Activated CD4-positive, alpha-beta T cell treated with anti-CD3 and anti-CD28 coated beads, Interleukin-2, Interleukin-6, amounts not matched to agents 100 ng/mL and 50 ng/mL, durations not matched to agents 16 hours and 8 hours (primary cell): ENCODE measurements around the gene LMNTD2.

Source experiments
- DNase-seq: peaks from one replicate; pipeline ENCODE4 v3.0.0-alpha.2; 2020

LMNTD2 gene, protein sequence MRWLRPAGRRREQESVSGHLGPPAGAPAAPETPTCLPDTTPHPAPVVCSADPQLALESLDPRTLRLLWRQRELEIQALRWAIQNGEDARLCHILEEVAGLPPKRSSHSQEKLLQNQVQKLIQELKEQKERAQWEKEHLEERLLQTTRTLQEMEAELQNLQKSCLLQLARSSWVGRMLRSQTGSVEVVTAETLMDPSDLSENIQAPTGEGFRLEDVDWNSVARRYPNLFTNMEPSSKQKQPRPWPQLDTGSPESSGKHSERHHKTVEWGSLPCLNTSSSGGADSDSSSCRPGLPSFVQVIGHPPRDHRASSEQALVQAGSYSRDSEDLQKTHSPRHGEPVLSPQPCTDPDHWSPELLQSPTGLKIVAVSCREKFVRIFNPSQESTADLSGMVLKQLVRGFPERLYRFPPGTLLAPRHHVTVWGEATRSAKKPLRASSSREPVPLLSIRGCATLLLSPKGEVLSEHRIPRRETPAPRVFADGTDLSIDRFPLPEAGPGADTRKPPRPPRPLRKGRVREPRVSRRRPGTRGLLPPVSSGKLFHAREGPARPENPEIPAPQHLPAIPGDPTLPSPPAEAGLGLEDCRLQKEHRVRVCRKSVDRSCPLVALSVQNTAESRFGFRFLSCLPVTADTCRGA

DNA sequence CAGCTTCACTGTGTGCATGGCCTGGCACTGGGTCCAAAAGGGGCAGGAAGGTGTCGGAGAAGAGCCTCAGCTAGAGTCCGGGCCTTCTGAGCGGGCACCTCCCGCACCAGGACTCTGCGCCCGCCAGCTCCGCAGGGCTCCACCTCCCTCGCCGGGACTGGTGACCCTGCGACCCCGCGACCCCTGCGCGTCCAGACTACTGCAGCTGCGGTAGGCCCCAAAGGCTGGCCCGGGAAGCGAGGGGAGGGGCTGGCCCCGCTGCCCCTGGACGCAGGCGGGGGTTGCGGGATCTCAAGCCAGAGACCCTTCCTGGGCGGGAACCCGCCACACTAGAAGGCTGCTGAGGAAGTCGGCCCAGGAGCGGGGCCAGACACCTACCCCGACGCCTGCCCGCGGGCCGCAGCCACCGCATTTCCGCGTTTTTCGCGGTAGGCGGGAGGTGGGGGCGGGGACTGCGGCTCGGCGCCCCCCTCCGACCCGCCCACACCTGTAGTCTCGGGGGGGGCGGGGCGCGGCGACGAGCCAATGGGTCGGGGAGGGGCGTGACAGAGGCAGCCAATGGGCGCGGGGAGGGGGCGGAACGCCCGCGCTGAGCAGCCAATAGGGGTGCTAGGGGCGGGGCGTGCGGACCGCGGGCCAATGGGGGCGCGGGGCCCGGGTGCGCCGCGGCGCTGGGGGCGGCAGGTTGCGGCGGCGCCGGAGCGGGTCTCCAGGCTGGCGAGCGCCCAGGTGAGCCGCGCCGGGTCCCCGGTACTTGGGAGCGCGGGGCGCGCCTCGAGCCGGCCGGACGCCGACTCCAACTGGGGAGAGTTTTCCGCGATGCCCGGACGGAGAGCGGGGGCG is at the start of gene LMNTD2, which contains the start of gene RASSF7:
Gene LMNTD2 (minus strand): TSS at position 434 of the 843 bp plus-strand sequence. CDS start 22 bp downstream, at position 412.
Gene RASSF7 (plus strand): TSS at position 666 of the 843 bp plus-strand sequence. CDS start 799 bp downstream, outside the sequence.
- peak; percentile 97 for DNase-seq

DNA sequence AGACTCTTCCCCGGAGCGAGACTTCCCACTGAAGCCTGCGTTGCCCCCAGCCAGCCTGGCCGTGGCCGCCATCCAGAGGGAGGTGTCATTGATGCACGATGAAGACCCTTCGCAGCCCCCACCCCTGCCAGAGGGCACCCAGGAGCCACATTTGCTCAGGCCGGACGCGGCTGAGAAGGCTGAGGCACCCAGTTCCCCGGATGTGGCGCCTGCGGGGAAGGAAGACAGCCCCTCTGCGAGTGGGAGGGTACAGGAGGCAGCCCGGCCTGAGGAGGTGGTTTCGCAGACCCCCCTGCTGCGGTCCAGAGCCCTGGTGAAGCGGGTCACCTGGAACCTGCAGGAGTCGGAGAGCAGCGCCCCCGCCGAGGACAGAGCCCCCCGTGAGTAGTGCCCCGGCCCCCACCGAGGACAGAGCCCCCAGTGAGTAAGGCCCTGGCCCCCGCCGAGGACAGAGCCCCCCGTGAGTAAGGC is 48.8 kb upstream of the LMNTD2 start:
- DNase-seq = no peak

DNA sequence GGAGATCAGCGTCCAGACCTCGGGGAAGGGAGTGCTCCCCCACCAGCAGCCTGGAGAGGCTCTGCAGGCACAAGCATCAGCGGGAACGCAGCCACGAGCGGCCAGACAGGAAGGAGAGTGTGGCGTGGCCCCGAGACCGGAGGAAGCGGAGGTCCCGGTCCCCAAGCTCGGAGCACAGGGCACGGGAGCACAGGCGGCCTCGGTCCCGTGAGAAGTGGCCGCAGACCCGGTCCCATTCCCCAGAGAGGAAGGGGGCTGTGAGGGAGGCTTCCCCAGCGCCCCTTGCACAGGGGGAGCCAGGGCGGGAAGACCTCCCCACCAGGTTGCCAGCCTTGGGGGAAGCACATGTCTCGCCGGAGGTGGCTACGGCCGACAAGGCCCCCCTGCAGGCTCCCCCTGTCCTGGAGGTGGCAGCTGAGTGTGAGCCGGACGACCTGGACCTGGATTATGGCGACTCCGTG is 48.3 kb upstream of the LMNTD2 start:
- DNase-seq = no peak

DNA sequence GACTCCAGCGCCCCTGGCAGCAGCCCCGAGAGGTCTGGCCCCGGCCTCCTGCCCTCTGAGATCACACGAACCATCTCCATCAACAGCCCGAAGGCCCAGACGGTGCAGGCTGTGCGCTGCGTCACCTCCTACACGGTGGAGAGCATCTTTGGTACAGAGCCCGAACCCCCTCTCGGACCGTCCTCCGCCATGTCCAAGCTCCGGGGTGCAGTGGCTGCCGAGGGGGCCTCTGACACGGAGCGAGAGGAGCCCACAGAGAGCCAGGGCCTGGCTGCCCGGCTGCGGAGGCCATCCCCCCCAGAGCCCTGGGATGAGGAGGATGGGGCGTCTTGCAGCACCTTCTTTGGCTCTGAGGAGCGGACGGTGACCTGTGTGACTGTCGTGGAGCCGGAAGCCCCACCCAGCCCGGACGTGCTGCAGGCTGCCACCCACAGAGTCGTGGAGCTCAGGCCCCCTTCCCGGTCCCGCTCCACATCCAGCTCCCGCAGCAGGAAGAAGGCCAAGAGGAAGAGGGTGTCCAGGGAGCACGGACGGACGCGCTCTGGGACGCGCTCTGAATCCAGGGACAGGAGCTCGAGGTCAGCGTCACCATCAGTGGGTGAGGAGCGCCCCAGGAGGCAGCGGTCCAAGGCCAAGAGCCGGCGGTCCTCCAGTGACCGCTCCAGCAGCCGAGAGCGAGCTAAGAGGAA is 47.6 kb upstream of the LMNTD2 start:
- no peak for DNase-seq

DNA sequence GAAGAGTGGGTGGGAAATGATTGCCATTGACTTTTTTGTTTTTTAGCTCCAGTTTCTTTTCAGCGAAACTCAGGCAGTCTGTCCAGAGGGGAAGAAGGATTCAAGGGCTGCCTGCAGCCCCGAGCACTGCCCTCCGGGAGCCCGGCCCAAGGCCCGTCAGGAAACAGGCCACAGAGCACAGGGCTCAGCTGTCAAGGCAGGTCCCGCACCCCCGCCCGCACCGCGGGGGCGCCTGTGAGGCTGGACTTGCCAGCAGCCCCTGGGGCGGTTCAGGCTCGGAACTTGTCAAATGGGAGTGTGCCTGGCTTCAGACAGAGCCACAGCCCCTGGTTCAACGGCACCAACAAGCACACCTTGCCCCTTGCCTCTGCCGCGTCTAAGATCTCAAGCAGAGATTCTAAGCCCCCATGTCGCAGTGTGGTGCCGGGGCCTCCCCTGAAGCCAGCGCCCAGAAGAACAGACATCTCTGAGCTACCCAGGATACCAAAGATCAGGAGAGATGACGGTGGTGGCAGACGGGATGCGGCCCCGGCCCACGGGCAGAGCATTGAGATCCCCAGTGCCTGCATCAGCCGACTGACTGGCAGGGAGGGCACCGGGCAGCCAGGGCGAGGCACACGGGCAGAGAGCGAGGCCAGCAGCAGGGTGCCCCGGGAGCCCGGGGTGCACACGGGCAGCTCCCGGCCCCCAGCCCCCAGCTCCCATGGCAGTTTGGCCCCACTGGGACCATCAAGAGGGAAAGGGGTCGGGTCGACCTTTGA is 46.7 kb upstream of the LMNTD2 start:
- no peak for DNase-seq

DNA sequence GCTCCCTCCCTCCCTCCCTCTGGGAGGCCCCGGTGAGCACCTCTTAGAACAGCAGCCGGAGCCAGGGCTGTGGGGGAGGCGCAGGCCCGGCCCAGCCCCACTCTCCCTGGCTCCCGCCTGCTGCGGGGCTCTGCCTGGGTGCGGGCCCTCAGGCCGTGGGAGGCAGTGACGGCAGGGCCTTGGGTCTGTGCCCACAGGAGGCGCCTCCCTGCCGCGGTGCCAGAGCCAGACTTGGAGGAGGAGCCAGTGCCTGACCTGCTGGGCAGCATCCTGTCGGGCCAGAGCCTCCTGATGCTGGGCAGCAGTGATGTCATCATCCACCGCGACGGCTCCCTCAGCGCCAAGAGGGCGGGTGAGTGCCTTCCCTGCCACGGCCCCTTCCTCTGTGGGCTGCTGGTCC is 45.7 kb upstream of the LMNTD2 start:
- no peak for DNase-seq

DNA sequence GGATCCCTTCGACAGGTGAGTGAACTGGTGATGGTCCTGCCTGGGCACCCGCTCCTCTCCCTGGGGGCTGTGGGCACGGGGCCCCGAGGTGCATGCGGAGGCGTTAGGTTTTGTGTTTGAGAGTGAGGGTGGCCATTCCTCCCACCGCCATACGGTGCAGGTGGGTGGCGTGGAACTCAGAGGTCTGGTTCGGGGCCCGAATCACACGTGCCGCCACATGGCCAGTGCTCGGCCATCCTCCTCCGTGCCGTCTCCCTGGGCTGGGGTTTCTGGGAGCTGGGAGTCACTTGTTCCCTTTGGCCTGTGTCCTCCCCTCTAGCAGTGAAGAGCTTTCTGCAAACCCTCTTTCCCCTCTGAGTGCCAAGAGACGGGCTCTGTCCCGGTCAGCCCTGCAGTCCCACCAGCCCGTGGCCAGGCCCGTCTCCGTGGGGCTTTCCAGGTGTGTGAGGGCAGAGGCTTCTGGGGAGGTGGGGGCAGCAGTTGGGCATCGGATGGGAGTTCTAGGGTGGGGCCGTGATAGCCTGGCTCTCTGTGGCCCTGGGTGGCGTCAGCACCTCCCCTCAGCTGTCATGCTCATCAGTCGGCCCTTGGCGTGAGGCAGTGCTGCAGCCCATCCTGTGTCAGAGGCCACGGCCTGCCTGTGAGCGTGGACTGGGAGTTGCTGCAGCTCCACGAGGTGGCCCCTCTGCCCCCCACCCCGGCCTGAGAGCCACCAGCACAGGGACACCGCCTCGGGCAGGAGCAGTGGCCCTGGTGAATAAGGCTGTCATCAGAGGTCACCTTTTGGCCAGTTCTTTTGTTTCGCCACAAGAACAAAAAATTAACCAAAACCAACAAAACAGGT is 45.0 kb upstream of the LMNTD2 start:
- DNase-seq = no peak

DNA sequence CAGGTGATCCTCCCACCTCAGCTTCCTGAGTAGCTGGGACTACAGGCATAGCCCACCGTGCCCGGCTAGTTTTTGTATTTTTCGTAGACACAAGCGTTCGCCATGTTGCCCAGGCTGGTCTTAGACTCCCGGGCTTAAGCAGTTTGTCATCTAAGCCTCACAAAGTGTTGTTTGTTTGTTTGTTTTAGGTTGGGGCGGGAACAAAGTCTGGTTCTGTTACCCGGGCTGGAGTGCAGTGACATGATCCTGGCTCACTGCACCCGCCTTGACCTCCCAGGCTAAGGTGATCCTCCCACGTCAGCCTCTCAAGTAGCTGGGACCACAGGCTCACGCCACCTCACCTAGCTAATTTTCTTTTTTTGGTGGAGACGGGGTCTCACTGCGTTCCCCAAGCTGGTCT is 42.6 kb upstream of the LMNTD2 start:
- no peak for DNase-seq

DNA sequence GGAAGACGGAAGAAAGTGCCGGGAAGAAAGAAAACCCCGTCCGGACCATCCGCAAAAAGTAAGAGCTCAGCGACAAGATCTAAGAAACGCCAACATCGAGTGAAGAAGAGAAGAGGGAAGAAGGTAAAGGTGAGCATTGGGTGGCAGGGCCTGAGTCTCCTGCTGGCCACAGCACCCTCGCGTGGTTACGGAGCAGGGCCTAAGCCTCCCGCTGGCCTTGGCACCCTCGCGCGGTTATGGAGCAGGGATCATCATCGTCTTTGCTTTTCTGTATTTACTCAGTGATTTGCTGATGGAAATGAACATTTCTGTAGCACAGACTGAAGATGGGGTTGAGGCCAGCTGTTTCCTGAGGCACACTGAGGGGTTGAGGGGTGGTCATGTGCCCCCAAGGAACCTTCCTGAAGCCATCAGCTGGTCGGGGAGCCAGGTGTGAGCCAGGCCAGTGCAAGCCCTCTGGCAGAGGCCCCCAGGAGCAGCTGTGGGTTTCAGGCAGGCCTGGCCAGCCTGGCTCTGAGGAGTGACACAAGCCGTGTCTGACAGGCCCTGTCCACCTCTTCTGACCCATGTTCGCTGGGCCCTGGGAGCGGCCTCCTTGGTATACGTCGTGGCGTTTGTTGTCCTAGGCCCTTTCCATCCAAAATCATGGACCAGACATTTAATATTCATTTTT is 41.2 kb upstream of the LMNTD2 start:
- DNase-seq = no peak

DNA sequence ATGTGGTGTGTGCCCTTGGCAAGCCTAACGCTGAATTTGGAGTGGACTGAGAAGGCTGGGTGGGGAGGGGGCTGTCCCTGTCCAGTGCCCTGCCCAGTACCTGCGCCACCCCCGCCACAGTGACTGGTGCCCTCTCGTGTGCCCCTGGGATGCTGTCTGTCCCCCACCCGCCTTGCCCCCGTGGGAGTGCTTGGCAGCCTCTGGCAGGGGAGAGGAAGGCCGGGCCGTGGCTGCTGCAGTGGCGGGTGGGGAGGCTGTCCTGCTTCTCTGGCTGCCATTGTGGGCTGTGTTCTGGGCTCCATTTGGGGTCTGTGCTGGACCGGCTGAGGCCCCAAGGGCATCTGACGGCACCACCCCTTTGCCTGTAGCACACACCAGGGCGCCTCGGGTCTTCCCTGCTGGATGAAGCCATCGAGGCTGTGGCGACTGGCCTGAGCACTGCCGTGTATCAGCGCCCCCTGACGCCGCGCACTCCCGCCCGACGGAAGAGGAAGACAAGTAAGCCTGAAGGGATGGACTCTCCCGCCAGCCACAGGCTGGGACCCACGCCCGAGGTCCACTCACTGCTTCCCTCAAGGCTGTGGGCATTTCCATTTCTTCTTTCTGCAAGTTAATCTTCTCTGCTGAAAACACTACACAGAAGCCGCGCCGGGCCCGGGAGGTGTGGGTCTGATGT is 37.6 kb upstream of the LMNTD2 start:
- no peak for DNase-seq

DNA sequence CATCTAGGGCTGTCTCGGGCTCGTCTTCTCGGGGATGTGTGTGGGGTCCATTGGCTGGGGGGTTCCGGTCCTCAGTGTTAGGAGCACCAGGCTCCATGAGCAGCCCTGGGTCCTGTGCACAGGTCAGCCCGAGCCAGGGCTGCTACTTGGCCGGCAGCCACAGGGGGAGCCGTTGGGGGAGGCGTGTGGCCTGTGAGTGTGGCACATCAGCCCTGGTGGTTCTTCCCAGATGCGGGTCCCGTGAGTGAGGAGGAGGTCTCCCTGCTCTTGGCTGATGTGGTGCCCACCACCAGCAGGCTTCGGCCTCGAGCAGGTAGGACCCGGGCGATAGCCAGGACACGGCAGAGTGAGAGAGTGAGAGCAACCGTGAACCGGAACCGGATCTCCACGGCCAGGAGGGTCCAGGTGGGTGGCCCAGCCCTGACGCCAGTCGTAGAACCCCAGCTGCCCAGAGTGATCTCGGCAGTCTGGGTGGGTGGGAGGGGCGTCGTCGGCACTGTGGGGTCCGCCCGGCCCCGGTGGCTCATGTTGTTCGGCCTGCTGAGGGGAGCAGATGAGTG is 36.7 kb upstream of the LMNTD2 start:
- no peak for DNase-seq

DNA sequence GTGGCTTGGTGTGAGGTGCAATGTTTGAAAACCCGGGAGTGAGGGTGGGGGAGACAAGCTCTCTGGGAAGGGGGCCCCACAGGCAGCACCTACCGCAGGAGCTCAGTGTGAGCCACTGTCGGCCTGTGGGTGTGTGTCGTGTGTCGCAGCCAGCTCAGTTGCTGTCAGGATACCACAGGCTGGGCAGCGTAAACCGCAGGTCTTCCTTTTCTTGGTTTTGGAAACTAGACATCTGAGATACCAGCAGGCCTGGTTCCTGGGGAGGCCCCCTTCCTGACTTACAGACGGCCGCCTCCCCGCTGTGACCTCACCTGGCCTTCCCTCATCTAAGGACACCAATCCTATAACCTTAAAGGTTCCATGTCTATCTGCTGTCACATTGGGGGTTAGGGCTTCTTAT is 35.8 kb upstream of the LMNTD2 start:
- peak; percentile 39 for DNase-seq

DNA sequence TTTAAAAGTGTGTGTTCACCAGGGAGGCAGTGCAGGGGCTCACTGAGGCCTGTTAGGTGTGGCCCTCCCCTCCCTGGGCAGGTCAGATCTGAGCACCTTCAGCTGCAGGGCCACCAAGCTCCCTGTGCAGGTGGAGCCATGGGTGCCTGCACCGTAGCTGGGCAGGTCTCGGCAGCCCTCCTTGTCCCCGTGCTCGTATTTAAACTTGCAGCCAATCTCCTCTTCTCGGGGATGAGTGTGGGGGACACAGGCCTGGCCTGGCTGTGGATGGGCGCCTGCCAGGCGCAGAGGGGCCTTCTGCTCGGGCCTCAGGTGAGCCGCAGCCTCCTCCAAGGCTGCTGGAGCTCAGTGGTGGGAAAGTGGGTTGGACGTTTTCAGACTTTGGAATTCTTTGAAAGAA is 34.9 kb upstream of the LMNTD2 start:
- no peak for DNase-seq

DNA sequence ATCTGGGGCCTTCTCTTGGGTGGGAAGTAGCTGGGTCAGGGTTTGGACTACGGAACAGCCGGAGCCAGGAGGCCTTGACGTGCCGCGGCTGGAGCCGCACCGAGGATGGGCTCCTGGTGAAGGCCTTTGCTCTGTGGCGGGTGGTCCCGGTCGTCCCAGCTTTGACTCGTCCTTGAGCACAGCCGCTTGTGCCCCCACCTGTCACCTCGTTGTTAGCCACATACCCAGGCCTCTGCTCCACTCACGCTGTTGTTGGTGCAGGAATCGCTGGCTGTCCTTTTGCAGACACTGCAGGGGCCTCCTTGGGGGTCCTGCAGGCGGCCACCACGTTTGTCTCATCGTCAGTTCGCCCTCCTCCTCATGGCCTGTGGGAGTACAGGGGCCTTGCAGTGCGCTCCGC is 32.8 kb upstream of the LMNTD2 start:
- no peak for DNase-seq

DNA sequence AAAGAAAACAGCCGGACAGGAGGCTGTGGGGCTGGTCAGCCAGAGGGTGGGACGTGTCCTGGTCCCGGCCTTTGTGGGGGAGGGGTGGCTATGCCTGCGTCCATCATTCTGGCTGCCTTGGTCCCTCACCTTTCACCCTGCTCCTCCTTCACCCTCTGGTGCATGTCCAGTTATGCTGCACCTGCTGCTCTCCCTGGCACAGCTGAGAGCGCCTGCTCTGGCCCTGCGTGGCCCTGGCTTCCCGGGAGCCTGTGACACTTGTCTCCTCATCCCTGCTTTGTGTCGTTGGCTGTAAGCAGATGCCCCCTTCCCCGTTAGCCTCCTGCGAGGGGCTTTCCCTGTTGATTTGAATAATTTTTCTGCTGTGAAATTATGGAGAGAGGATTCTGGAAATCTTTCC is 32.4 kb upstream of the LMNTD2 start:
- no peak for DNase-seq

DNA sequence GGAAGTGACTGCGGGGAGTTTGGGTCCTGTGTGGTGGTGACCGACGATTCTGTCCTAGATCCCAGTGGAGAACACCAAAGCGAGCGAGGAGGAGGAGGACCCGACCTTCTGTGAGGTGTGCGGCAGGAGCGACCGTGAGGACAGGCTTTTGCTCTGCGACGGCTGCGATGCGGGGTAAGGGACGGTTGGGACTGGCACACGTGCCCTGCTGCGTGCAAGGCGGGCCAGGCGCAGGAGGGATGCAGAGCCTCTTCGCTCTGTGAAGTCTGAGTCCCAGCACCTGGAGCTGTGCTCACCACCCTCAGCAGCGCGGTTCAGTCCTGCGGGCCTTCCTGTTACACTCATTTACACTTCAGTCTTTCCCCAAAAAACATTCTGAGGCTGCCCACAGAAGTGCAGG is 32.0 kb upstream of the LMNTD2 start:
- DNase-seq = no peak

DNA sequence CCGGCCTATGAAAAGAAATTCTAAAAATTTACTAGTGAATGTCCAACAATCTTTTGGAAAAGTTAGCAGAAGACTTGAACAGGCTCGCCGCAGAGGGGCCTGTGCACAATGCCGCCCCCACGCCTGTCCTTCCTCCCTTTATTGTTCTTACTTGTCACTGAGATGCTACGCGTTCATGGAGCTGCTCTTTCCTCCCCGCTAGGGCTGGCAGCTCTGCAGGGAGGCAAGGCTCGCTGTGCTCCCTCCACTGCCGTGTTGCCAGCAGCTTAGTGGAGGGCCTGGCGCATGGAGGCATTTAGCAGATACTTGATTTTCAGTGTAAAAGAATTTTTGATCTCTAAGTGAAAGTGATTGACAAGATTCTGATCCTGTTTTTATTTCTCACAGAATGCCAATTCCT is 30.5 kb upstream of the LMNTD2 start:
- no peak for DNase-seq

DNA sequence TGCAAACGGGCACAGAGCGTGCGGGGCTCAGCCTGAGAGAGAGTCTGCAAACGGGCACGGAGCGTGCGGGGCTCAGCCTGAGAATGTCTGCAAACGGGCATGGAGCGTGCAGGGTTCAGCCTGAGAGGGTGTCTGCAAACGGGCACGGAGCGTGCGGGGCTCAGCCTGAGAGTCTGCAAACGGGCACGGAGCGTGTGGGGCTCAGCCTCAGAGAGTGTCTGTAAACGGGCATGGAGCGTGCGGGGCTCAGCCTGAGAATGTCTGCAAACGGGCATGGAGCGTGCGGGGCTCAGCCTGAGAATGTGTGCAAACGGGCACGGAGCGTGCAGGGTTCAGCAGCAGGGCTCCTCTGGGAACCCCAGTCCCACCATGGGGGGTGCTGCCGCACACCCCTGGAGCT is 29.3 kb upstream of the LMNTD2 start:
- DNase-seq = no peak

DNA sequence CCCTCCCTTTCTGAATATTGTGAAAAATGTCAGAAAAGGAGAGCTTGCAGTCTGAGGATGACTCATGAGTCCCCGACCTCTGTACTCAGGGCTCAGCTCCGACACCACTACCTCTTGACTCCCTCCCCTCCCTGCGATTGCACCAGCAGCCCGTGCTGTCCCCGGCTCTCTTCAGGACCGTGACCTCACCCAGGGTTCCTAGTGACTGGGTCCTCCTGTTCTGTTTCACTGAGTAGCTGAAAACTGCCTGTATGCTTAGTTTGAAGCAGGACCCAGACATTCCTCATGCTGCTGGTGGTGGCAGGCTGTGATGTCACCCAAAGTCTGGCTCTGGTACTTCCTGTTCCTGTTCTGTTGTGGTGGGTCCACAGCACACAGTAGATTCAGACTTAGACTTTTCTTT is 27.4 kb upstream of the LMNTD2 start:
- DNase-seq = peak; percentile 79
